ENCODE measurements around the gene MRPS10.

Gene MRPS10

DNA sequence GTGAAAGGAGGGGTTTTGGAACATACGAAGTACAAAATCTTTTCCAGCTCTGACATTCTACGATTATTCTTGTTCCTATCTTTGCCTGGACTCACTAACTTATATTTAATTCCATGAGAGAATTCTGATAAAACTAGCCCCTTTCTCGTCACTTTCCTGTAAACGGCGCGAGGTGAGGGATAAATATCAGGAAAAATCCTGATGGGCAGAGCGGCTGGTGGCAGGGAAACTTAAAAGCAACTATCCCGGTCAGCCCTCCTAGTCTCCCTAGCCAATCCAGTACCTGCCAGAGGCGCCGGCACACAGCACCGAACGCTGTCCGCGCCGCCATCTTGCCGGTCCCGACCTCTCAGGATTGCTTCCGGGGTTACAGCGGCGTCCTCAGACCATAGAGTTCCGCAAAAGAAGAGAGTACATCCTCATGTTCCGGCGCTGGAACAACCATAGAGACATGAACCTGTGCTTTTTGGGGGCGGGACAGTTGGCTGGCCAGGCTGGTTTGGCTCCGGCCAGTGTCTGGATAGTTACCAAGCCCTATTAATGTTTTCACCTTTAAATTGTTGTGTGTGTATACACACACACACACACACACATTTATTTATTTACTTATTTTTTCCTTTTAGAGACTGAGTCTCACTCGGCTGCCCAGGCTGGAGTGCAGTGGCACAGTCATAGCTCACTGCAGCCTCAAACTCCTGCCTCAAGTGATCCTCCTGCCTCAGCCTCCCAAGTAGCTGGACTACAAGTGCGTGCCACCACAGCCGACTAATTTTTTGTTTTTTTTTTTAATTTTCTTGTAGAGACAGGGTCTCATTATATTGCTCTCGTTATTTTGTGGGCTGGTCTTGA, at the start of gene MRPS10:
TSS of gene MRPS10 (minus strand) at position 343 of the 849 bp plus-strand sequence. CDS start at position 331, 12 bp downstream.
- TF ChIP-seq CSDC2 (CRISPR knock-in tag; IDR thresholded peaks at IDR 0.05) (no peak), PPARA (CRISPR knock-in tag; IDR thresholded peaks at IDR 0.05; ENCODE audit: borderline replicate concordance) (no peak), SNAI2 (CRISPR knock-in tag; IDR thresholded peaks at IDR 0.05) (peak; percentile 79; the same call in 1 of the 2 replicates)
- ATAC-seq = peak; percentile 98

DNA sequence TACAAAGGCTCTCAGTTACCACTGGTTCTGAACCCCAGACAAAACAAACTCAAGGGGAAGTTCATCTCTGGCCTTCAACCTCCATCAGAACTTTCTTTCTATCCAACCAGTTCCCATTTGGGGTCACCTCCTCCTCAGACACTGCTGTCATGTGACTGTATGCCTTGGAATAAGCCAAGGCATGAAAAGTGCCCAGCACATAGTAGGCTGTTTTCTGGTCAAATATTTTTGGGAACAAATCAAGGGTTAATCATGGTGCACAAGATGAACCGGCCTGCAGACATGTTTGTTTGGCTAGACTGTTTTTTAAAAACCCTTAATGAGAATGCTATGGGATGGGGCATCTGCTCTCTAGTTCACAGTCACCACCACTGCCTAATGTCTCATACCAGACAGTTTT, 48.9 kb upstream of the MRPS10 start:
- TF ChIP-seq ISL1 (CRISPR knock-in tag; IDR thresholded peaks at IDR 0.05) (no peak), ZFP30 (CRISPR knock-in tag; IDR thresholded peaks at IDR 0.05) (no peak), ZC3H10 (CRISPR knock-in tag; IDR thresholded peaks at IDR 0.05) (no peak), ZNF70 (CRISPR knock-in tag; IDR thresholded peaks at IDR 0.05) (no peak), OSR1 (CRISPR knock-in tag; IDR thresholded peaks at IDR 0.05) (no peak), ZNF8 (CRISPR knock-in tag; IDR thresholded peaks at IDR 0.05) (no peak), ZFP3 (CRISPR knock-in tag; IDR thresholded peaks at IDR 0.05) (no peak), RARB (CRISPR knock-in tag; IDR thresholded peaks at IDR 0.05) (no peak), TOX (CRISPR knock-in tag; IDR thresholded peaks at IDR 0.05; ENCODE audit: borderline replicate concordance) (no peak)
- TF ChIP-seq, protein P1, sequence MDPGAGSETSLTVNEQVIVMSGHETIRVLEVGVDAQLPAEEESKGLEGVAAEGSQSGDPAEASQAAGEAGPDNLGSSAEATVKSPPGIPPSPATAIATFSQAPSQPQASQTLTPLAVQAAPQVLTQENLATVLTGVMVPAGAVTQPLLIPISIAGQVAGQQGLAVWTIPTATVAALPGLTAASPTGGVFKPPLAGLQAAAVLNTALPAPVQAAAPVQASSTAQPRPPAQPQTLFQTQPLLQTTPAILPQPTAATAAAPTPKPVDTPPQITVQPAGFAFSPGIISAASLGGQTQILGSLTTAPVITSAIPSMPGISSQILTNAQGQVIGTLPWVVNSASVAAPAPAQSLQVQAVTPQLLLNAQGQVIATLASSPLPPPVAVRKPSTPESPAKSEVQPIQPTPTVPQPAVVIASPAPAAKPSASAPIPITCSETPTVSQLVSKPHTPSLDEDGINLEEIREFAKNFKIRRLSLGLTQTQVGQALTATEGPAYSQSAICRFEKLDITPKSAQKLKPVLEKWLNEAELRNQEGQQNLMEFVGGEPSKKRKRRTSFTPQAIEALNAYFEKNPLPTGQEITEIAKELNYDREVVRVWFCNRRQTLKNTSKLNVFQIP (CRISPR knock-in tag; IDR thresholded peaks at IDR 0.05; ENCODE audit: borderline replicate concordance, low read depth) = no peak
- ATAC-seq = no peak

DNA sequence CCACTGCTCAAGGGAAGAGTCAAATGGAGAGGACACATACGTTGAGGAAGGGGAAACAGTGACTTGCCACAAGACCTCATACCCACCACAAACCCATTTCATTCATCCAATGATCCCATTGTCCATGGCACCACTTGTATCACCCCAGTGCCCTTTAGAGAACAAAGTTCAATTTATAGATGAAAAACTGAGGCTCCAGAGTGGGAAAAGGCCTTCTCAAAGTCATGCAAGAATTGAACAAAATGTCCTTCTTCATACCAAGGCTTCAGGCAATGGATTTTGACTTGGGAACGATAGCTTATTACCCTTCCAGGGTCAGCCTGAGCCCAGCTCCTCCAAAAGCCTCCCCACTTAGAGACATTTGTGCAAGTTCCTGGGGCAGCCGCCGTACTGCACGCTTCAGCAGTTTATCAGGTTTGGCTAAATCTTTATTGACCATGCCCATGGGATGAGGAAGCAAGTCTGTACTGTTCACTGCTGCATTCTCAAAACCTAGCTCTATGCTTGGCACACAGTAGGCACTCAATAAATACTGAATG, 47.3 kb upstream of the MRPS10 start:
- TF ChIP-seq, protein P2, sequence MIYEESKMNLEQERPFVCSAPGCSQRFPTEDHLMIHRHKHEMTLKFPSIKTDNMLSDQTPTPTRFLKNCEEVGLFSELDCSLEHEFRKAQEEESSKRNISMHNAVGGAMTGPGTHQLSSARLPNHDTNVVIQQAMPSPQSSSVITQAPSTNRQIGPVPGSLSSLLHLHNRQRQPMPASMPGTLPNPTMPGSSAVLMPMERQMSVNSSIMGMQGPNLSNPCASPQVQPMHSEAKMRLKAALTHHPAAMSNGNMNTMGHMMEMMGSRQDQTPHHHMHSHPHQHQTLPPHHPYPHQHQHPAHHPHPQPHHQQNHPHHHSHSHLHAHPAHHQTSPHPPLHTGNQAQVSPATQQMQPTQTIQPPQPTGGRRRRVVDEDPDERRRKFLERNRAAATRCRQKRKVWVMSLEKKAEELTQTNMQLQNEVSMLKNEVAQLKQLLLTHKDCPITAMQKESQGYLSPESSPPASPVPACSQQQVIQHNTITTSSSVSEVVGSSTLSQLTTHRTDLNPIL (CRISPR knock-in tag; IDR thresholded peaks at IDR 0.05; ENCODE audit: low read depth) = no peak
- no peak for TF ChIP-seq PPARA (CRISPR knock-in tag; IDR thresholded peaks at IDR 0.05; ENCODE audit: borderline replicate concordance)
- no peak for TF ChIP-seq SNAI2 (CRISPR knock-in tag; IDR thresholded peaks at IDR 0.05)
- TF ChIP-seq RARB (CRISPR knock-in tag; IDR thresholded peaks at IDR 0.05) = no peak
- TF ChIP-seq OSR1 (CRISPR knock-in tag; IDR thresholded peaks at IDR 0.05) = no peak
- TF ChIP-seq, protein P3, sequence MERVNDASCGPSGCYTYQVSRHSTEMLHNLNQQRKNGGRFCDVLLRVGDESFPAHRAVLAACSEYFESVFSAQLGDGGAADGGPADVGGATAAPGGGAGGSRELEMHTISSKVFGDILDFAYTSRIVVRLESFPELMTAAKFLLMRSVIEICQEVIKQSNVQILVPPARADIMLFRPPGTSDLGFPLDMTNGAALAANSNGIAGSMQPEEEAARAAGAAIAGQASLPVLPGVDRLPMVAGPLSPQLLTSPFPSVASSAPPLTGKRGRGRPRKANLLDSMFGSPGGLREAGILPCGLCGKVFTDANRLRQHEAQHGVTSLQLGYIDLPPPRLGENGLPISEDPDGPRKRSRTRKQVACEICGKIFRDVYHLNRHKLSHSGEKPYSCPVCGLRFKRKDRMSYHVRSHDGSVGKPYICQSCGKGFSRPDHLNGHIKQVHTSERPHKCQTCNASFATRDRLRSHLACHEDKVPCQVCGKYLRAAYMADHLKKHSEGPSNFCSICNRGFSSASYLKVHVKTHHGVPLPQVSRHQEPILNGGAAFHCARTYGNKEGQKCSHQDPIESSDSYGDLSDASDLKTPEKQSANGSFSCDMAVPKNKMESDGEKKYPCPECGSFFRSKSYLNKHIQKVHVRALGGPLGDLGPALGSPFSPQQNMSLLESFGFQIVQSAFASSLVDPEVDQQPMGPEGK (CRISPR knock-in tag; IDR thresholded peaks at IDR 0.05; ENCODE audit: borderline replicate concordance) = no peak
- no peak for TF ChIP-seq ZNF70 (CRISPR knock-in tag; IDR thresholded peaks at IDR 0.05)
- TF ChIP-seq, protein P4, sequence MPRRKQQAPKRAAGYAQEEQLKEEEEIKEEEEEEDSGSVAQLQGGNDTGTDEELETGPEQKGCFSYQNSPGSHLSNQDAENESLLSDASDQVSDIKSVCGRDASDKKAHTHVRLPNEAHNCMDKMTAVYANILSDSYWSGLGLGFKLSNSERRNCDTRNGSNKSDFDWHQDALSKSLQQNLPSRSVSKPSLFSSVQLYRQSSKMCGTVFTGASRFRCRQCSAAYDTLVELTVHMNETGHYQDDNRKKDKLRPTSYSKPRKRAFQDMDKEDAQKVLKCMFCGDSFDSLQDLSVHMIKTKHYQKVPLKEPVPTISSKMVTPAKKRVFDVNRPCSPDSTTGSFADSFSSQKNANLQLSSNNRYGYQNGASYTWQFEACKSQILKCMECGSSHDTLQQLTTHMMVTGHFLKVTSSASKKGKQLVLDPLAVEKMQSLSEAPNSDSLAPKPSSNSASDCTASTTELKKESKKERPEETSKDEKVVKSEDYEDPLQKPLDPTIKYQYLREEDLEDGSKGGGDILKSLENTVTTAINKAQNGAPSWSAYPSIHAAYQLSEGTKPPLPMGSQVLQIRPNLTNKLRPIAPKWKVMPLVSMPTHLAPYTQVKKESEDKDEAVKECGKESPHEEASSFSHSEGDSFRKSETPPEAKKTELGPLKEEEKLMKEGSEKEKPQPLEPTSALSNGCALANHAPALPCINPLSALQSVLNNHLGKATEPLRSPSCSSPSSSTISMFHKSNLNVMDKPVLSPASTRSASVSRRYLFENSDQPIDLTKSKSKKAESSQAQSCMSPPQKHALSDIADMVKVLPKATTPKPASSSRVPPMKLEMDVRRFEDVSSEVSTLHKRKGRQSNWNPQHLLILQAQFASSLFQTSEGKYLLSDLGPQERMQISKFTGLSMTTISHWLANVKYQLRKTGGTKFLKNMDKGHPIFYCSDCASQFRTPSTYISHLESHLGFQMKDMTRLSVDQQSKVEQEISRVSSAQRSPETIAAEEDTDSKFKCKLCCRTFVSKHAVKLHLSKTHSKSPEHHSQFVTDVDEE (CRISPR knock-in tag; IDR thresholded peaks at IDR 0.05) = no peak
- no peak for TF ChIP-seq ZFP30 (CRISPR knock-in tag; IDR thresholded peaks at IDR 0.05)
- TF ChIP-seq GLIS3 (CRISPR knock-in tag; IDR thresholded peaks at IDR 0.05) = no peak
- ATAC-seq = no peak

DNA sequence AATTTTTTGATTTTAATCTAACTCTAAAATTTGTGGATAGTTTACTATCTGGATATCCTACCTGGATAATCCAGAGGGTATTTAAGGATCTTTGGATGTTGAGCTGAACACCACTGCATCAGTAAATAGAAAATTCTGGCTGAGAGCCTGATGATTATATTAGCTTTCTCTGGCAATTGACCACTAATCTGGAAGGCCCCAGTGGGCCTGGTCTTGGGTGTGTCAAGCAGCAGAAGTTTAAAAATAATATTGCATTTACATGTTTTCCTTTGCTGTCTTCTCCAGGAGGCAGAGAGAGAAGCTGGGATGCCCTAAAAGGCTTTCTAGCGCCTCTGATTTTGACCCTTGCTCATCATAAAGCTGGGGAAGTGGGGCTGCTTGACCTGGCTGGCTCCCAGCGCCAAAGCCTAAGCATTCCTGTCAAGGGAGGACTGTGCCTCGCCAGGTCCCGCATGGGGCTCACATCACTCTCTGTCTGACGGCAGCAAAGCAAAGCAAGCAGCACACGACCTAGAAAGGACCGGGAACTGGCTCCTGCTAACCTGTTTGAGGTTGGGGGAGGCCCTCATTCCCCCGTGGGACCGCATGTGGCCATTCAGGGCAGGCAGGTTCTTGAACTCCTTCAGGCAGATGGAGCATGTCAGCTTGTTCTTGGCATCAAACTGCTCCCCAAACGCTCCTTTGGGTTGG, 46.6 kb upstream of the MRPS10 start:
- TF ChIP-seq ISL1 (CRISPR knock-in tag; IDR thresholded peaks at IDR 0.05) (no peak), ZC3H10 (CRISPR knock-in tag; IDR thresholded peaks at IDR 0.05) (no peak), SNAI2 (CRISPR knock-in tag; IDR thresholded peaks at IDR 0.05) (no peak), ZNF565 (CRISPR knock-in tag; conservative IDR thresholded peaks at IDR 0.05; ENCODE audit: low read depth) (no peak), CSDC2 (CRISPR knock-in tag; IDR thresholded peaks at IDR 0.05) (no peak), TOX (CRISPR knock-in tag; IDR thresholded peaks at IDR 0.05; ENCODE audit: borderline replicate concordance) (no peak), ARNTL (CRISPR knock-in tag; IDR thresholded peaks at IDR 0.05; ENCODE audit: borderline replicate concordance, low read depth) (no peak)
- TF ChIP-seq, protein P2 (CRISPR knock-in tag; IDR thresholded peaks at IDR 0.05; ENCODE audit: low read depth) = no peak
- TF ChIP-seq, protein P3 (CRISPR knock-in tag; IDR thresholded peaks at IDR 0.05; ENCODE audit: borderline replicate concordance) = no peak
- TF ChIP-seq, protein P5, sequence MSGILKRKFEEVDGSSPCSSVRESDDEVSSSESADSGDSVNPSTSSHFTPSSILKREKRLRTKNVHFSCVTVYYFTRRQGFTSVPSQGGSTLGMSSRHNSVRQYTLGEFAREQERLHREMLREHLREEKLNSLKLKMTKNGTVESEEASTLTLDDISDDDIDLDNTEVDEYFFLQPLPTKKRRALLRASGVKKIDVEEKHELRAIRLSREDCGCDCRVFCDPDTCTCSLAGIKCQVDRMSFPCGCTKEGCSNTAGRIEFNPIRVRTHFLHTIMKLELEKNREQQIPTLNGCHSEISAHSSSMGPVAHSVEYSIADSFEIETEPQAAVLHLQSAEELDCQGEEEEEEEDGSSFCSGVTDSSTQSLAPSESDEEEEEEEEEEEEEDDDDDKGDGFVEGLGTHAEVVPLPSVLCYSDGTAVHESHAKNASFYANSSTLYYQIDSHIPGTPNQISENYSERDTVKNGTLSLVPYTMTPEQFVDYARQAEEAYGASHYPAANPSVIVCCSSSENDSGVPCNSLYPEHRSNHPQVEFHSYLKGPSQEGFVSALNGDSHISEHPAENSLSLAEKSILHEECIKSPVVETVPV (CRISPR knock-in tag; IDR thresholded peaks at IDR 0.05) = no peak

More for the DNA sequence above, 46.6 kb upstream of the MRPS10 start:
- ATAC-seq = no peak

All from SK-N-SH treated with all-trans-retinoic acid at 6 μM for 48 hours (cell line).